Cardiac muscle cell (in vitro differentiated cells and primary cell): Measurements from ENCODE around the gene PICALM. TPM values are rescaled to one million over a fixed set of nuclear protein-coding genes. Genes with fewer than 3 reads are reported as not detected.
"Not testable (repeated sequence)": the region's sequence is repeated elsewhere in the genome, so short reads cannot be mapped to it uniquely, and the experiment has no call there.

Source experiments
- DNase-seq, 2 donors: peaks; one replicate each; pipeline versions ENCODE4 v3.0.0 to v3.0.0-alpha.2; 2010 to 2017; ENCODE audit warnings: low read depth in 1 of 2, low spot score in 1 of 2
- H3K27ac ChIP-seq: fragments of 200-600 bp; sonication (generic); 2 replicates; pipeline ENCODE4 v1.5.1; 2016
- H3K27me3 ChIP-seq: fragments of 200-600 bp; sonication (generic); 2 replicates; pipeline ENCODE4 v1.6.0; 2016; ENCODE audit warnings: control low read depth
- H3K36me3 ChIP-seq: fragments of 200-600 bp; sonication (generic); 2 replicates; pipeline ENCODE4 v1.5.1; 2016; ENCODE audit warnings: control low read depth
- H3K4me1 ChIP-seq: fragments of 200-600 bp; sonication (generic); 2 replicates; pipeline ENCODE4 v1.8.1; 2017; ENCODE audit warnings: low read depth, mild to moderate bottlenecking, mixed run types
- H3K4me3 ChIP-seq: fragments of 200-600 bp; sonication (generic); 2 replicates; pipeline ENCODE4 v1.5.1; 2016; ENCODE audit warnings: mild to moderate bottlenecking
- H3K9me3 ChIP-seq: fragments of 200-600 bp; sonication (generic); 2 replicates; pipeline ENCODE4 v1.5.1; 2017; ENCODE audit warnings: low read depth, mild to moderate bottlenecking, control low read depth
- polyA plus RNA-seq: library from polyadenylated mRNA; unstranded; fragments of >200 nt; fragmentation: Nextera tagmentation; extraction: Ambion mirVana; gene quantifications from 2 replicates; pipeline ENCODE4 v1.2.1, GENCODE V29; 2016
- total RNA-seq: library from RNA; depleted of rRNA; stranded (reverse); fragments of >200 nt; gene quantifications from 2 replicates; pipeline ENCODE4 v1.2.3, GENCODE V29; 2016
- TF ChIP-seq, protein P1 (sequence below): IDR thresholded peaks from 2 replicates; pipeline ENCODE4 v1.5.1; 2012; ENCODE audit warnings: low read depth, mild to moderate bottlenecking, low read length

Gene PICALM
- total and polyA plus RNA-seq, 2 experiments from 2014 or later: 49.9 to 110 TPM

DNA sequence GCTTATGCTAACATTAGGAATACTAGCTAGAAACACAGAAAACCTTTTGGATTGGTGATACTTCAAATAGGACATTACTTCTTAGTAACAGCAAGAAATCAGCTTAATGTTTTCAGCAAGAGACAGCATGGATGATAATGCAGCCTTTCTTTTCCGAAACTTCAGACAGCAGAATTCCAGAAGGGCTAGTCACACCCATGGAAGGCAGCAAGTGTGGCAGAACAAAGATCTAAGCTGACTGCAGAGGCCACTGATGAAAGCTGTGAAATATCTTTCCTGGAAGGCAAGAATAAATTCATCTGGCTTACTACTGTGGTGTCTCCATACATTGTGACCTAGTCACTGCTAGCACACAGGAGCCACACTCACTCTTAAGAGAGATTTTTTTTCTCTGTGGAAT, 113.4 kb downstream of the PICALM start:
- TF ChIP-seq, protein P1, sequence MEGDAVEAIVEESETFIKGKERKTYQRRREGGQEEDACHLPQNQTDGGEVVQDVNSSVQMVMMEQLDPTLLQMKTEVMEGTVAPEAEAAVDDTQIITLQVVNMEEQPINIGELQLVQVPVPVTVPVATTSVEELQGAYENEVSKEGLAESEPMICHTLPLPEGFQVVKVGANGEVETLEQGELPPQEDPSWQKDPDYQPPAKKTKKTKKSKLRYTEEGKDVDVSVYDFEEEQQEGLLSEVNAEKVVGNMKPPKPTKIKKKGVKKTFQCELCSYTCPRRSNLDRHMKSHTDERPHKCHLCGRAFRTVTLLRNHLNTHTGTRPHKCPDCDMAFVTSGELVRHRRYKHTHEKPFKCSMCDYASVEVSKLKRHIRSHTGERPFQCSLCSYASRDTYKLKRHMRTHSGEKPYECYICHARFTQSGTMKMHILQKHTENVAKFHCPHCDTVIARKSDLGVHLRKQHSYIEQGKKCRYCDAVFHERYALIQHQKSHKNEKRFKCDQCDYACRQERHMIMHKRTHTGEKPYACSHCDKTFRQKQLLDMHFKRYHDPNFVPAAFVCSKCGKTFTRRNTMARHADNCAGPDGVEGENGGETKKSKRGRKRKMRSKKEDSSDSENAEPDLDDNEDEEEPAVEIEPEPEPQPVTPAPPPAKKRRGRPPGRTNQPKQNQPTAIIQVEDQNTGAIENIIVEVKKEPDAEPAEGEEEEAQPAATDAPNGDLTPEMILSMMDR: no peak
- Histone ChIP-seq H3K27ac (peak overlapping the region; percentile 92), H3K4me1 (peaks cover 27% of the 10 kb centered on the region), H3K9me3 (no peaks in the 10 kb centered on the region), H3K4me3 (no peak overlapping the region), H3K36me3 (peaks cover 14% of the 10 kb centered on the region), H3K27me3 (no peaks in the 10 kb centered on the region)
- peak; percentile 28 to 85 for DNase-seq

DNA sequence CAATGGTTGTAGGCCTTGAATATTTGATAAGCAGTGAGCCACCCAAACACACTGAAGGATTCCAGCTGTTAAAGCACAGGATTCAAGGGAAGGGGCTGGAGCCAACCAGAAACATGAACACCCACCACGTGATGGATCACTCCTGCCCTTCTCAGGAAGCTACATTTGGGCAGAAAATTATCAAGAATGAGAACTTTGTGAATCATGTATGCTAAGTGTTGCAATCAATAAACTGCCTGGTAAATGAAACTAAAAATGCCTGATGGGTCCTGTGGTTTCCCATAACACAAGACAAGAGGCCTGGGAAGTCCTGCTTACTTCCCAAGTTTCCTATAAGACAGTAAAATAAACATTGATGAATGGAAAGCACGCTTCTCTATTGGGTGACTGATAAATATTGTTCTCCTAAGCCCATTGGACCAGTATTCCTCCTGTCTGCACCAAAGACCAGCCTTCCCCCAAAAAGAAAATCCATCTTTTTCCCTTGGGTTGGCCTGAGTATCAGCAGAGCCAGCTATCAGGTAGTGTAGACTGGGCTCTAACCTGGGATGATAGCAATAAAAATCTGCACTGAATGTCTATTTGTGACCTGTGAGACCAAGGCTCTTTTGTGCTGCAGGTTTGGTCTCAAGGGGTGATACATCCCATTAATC, 115.3 kb downstream of the PICALM start:
- no peaks in the 10 kb centered on the region for H3K27me3 ChIP-seq
- TF ChIP-seq, protein P1: no peak
- peak in 1 of 2 donors; percentile 97 for DNase-seq
- H3K4me3 ChIP-seq: no peak overlapping the region
- peak overlapping the region; percentile 92 for H3K27ac ChIP-seq
- peaks cover 14% of the 10 kb centered on the region for H3K36me3 ChIP-seq
- peaks cover 21% of the 10 kb centered on the region for H3K4me1 ChIP-seq
- no peaks in the 10 kb centered on the region for H3K9me3 ChIP-seq

DNA sequence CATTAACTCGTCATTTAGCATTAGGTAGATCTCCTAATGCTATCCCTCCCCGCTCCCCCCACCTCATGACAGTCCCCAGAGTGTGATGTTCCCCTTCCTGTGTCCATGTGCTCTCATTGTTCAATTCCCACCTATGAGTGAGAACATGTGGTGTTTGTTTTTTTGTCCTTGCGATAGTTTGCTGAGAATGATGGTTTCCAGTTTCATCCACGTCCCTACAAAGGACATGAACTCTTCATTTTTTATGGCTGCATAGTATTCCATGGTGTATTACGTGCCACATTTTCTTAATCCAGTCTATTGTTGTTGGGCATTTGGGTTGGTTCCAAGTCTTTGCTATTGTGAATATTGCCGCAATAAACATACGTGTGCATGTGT, 116.8 kb downstream of the PICALM start:
- H3K4me1 ChIP-seq: peaks cover 21% of the 10 kb centered on the region
- H3K27ac ChIP-seq, DNase-seq, H3K4me3 ChIP-seq, H3K27me3 ChIP-seq, H3K36me3 ChIP-seq, H3K9me3 ChIP-seq: not testable (repeated sequence)

DNA sequence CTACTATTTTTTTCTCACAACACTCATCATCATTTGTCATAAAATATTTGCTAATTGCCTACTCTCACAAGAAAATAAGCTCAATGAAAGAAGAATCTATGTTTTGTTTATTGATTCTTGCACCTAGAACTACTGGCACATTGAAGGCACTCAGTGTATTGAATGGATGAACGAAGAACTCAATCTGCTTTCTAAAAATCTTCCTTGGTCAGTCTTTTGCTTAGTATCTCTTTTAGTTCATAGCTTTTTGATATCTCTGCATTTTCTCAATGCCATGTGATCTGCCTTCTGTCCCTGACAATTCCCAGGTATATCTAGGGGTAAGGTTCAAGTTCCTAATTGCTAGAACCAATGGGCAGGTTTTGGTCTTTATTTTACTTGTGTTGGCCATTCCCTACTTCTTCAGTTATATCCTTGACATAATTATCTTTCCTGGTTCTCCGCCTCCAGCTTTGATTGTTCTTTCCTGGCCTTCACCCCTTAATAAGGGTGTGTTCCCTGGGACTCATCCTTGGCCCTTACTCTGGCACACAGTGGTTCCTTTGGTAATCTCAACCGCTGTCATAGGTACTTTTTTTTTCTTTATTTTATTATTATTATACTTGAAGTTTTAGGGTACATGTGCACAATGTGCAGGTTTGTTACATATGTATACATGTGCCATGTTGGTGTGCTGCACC, 117.3 kb downstream of the PICALM start:
- Histone ChIP-seq H3K4me3 (no peak overlapping the region), H3K9me3 (no peaks in the 10 kb centered on the region), H3K36me3 (peaks cover 5% of the 10 kb centered on the region), H3K27me3 (no peaks in the 10 kb centered on the region), H3K4me1 (peaks cover 21% of the 10 kb centered on the region), H3K27ac (no peak overlapping the region)
- DNase-seq: no peak
- TF ChIP-seq, protein P1: no peak

DNA sequence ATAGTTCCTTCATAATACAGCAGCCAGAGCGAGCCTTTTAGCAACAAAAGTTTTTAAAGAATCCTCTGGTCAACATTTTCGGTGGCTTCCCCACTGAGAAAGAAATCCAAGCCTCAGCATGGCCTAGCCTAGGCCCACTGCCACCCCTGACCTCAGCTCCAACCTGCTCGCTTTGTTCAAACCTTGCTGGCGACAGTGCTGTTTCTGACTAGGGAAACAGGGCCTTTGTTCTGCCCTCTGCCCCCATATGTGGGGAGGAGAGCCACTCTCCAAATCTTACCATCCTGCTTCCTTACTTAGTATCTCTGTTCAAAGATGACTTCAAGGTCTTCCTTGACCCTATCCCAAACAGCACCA, 117.9 kb downstream of the PICALM start:
- Histone ChIP-seq H3K4me3 (no peak overlapping the region), H3K27me3 (no peaks in the 10 kb centered on the region), H3K27ac (no peak overlapping the region), H3K9me3 (no peaks in the 10 kb centered on the region), H3K4me1 (peaks cover 15% of the 10 kb centered on the region), H3K36me3 (no peaks in the 10 kb centered on the region)
- DNase-seq: no peak
- TF ChIP-seq, protein P1: no peak

DNA sequence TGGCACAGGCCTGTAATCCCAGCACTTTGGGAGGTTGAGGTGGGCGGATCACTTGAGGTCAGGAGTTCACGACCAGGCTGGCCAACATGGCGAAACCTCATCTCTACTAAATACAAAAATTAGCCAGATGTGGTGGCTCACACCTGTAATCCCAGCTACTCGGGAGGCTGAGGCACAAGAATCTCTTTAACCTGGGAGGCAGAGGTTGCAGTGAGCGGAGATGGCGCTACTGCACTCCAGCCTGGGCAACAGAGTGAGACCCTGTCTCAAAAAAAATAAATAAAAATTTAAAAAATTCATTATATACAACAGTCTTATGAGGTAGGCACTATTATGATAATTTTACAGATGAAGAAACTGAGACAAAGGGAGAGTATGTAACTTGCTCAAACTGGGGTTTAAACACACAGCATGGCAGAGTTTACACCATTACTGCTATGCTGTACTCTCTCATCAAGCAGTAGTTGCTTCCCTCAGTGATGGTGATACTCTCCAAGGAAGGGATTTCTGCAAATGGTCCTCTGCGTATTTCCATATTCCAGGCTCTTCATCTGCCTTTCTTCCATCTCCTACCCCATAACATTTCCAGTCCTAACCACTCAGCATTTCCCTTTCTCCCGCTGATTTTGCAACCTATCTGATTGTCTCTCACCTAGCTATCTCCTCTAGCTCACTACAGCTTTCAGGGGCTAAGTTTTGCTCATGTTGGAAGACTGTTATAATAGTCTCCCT, 118.4 kb downstream of the PICALM start:
- Histone ChIP-seq H3K27ac (no peak overlapping the region), H3K27me3 (no peaks in the 10 kb centered on the region), H3K4me3 (no peak overlapping the region), H3K9me3 (no peaks in the 10 kb centered on the region), H3K36me3 (no peaks in the 10 kb centered on the region), H3K4me1 (peaks cover 10% of the 10 kb centered on the region)
- DNase-seq: no peak
- TF ChIP-seq, protein P1: no peak
